Activated T-helper 1 cell treated with Interleukin-2 at 50 U/mL for 16 hours (primary cell): Measurements from ENCODE around the gene NCAM1.

Experiments
- DNase-seq: peaks from one replicate; pipeline ENCODE4 v3.0.0-alpha.2; 2020; ENCODE audit warnings: low read depth

Gene NCAM1

GRCh38 chr11:113133071-113133470 is 171.9 kb downstream of the NCAM1 start:
- no peak for DNase-seq

DNA sequence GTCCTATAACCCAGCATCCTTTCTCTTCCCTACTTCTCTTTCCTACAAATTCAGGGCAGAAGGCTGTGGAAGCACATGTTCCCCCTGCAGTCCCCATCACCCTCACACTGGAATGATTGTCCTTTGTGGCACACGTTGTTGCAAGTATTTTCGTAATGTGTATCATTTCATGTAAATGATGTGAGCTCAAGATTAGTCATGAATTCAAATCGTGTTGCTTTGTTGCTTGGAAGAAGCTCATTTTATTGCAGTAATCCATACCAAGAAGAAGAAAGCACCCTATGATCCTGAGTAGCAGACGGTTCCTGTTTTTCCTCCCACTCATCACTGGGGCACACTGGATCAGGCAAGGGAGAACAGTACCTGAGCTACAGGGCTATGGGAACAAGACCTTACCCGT is 173.4 kb downstream of the NCAM1 start:
- DNase-seq, result no peak

DNA sequence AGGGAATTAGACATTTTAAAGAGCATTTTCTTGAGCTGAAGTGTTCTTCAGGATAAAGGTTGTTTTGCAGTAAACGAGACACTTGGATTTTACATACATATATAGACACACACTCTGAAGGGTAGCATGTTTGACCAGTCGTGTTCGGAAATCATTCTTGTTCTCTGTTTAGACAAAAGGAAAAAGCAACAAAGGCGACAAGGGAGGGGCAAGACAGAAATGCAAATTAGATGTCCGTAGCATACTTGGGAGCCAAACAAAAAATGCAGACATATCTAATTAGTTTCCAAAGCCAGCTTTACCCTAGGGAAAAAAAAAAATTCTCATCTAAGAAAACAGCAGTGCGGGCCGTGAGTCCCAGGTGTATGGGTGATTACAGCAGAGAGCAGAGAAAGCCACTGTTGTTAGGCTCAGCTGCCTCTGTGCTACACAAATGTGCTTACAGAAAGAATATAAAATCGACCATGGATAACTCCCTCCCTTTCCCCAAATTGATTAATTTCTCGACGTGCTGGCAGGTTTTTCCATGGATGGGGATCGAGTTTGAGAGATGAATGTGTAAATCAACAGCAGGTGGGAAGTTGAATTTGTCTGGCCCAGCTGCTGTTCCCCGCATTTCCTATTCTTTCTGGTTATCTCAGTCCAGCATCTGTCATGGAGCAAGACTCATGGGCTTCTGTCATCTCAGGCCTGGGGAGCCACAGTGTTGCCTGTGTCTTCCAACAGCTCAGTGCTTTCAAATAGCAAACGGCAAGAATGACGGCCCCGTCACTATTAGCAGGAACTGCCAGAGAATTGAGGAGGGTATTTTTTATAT is 176.7 kb downstream of the NCAM1 start:
- no peak for DNase-seq

- DNase-seq, result no peak
These were observed 177.5 kb downstream of the NCAM1 start for GRCh38 chr11:113138731-113139130.

DNA sequence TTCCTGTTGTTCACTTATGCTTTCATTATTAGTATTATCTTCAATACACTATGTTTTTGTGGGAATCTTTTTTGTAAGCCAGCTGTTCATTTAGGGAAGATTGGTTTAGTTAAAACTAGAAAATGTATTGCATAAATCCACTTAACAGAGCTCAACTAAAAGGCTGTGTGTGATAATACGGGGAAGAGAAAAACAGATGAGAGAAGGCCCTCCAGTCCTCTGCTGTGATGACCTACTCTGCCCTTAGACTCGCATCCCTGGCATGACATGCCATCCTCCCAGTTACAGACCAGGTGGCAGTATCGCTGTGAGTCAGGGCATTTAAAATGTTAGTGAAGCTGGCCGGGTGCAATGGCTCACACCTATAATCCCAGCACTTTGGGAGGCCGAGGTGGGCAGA is 179.8 kb downstream of the NCAM1 start:
- no peak for DNase-seq

DNA sequence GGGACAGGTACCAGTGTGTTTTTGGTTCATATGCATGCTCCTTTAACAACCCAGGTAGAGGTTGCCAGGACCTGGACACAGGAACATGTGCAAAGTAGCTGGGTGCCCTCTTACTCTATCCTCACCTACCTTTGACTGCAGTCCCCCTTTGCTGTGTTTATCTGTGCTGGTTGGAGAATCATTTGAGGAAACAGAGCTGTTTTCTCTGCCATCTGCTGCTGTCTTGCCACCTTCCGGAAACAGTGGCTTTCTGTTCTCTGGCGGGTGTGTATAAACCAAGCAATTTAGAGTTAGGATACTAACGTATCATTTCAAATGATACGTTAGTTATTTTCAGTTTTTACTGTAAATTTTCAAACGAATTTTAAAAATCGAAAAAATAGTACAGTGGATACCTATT is 181.3 kb downstream of the NCAM1 start:
- no peak for DNase-seq

DNA sequence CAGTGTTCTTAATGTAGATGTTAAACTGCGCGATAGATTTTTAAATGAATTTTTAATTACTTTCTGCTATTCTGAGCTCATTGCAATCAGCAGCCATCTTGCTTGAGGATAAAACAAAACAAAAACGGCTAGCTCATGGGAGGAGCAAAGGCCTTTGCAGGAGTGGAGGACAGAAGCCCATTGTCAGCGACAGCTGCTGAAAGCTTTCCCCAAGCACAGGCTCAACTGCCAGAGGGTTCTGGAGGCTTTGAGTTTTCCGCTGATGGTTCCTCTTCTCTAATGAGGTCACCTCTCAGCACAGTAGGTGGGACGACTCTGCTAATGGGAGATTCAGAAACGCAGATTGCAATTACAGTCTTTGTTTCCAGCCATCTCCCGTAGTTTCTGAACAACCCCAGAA is 186.0 kb downstream of the NCAM1 start:
- DNase-seq, result no peak

DNA sequence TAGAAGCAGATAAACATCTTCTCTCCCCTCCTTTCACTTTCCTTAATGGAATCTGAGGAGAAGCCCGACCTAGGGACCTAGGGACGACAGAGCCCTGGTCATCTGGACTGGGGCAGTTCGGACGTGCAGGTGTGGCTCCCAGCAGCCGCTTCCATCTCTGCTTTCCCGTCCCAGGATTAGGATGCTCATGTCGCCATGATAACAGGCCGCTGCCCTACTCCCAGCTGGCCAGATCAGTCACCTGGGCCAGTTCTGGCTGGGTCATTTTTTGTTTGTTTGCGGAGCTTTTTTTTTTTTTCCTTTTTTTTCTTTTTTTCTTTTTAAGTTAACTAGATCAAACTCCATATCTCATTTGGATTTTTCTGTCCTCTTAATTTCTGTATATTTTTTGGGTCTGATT is 186.9 kb downstream of the NCAM1 start:
- DNase-seq, result no peak

DNA sequence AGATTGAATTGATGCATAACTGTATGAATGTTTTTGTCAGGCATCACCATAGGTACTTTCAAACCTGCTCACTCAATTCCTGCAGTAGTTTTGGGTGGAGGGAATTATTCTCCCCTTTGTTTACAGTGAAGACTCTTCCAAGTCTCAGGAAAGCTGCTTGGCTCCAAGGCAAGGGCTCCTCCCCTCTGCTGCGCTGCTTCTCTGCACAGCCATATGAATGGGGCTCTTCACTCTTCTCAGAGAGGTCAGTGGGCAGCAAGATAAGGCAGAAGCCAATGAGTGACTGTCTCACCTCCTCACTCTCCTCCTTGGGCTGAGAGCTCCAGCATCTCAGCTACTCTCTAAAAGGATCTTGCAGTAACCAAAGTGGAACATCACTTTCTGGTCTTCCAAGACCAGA is 187.4 kb downstream of the NCAM1 start:
- DNase-seq, result no peak

DNA sequence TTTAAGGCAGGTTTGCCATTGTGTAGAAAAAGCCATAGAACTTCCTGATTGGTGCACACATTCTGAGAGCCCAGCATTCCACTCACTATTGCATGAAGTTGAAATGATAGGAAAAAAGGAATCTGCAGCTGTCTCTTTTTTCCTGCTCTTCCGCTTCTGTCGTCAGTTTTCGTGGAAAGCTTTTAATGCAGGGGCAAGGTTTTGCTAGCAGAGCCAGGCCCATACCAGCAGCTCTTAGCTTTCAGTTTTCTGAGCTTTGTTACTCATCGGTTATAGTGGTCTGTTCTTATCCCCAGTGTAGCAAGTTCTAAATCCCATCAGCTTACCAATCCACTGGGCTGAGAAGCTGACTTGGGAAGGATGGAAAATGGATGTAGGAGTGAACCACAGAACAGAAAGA is 190.3 kb downstream of the NCAM1 start:
- DNase-seq, result no peak

DNA sequence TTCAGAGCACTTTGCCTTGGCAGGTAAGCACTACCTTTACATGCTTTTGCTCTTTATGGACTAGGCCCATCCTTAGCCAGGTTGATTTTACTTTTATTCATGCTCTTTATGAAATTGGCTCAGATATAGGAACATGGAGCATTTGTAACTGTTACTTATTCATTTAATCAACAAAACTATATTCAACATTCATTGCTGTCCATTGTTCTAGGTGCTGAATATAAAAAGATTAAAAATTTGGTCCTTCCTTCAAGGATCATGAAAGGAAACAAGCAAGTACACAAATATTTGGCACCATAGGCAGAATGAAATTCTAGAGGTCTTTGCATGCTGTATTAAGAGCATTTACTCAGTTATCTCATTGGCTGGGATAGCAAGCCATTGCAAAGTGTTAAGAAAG is 191.3 kb downstream of the NCAM1 start:
- DNase-seq, result no peak

DNA sequence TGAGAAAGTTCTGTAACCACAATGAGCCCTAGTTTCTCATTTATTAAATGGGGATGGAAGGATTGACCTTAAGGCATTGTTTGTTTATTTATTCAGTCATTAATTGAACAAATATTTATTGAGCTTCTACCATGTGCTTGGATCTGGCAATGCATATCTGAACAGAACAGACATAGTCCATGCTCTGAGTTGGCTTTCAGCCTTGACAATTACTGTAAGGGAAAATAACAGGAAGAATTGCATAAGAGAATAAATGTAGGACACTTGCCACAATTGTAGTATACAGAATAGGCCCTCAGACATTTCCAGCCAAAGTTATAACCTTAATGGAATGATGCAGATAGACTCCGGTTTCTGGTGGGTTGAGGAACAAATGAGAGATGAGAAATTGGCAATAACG is 192.6 kb downstream of the NCAM1 start:
- no peak for DNase-seq

GRCh38 chr11:113159988-113160807 is 199.0 kb downstream of the NCAM1 start:
- no peak for DNase-seq

DNA sequence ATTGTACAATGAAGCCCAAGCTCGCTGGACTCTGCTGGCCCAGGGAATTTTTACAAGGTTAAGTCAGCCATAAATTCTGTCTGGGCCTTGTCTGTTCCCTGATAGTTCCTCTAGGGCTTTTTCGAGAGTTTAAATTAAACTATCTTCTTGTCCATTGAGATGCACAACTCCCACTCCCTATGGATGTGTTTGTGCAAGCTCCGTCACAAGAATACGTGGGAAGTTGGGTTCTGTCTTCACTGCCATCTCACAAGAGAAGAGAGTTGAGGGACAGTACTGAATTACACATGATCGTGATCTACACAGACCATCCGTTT is 199.5 kb downstream of the NCAM1 start:
- no peak for DNase-seq

GRCh38 chr11:113161711-113162591 is 200.7 kb downstream of the NCAM1 start:
- DNase-seq, result no peak

- DNase-seq, result no peak
These were observed 201.4 kb downstream of the NCAM1 start for GRCh38 chr11:113162592-113162962.

DNA sequence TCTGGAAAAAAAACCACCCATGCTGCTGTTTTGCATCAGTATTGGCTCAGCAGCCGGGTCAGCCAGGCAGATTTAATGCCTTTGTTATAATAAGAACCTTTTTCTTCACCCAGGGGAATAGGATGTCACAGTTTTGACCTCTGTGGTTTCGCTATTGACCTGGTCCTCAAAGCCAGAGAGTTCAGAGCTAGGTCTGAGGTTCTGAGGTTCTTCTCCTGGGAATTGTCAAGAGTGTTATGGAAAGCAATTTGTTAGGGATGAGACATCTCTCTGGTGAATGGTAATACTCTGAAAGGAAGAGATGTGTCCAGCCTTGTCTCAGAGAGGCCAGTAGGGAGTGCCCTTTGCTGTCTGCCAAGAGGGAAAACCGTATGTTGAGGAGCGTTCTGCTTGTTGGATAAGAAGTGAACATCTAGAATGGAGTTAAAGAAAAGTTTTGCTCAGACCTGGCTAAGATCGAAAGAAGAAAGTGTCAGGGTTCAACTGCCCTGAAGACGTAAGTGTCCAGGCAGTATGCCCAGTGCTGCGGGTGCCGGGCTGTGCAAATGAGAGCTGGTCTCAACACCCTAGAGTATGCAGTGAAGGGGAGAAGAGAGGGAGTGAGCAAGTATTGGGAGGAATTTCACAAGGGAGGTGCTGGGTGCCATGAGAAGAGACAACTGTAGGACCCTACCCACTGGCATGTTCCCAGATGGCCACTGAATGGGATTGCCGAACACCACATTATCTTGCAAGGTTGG is 202.2 kb downstream of the NCAM1 start:
- DNase-seq, result no peak

DNA sequence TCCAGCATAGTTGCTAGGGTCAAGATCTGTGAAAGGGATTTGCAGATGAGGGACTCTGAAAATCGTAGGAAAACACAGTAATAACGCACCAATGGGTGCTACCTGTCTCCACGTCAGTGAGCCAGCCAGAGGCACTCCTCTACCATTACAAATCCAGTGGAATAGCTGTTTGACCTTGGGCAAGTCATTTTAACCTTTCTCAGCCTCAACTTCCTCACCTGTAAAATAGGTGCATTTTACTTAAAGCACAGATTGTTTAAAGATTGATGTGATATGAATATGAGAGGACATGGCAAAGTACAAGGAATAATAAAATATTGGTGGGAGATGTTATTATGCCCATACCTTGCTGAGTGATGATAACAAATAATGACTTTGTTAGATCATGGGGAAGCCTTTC is 205.1 kb downstream of the NCAM1 start:
- no peak for DNase-seq

DNA sequence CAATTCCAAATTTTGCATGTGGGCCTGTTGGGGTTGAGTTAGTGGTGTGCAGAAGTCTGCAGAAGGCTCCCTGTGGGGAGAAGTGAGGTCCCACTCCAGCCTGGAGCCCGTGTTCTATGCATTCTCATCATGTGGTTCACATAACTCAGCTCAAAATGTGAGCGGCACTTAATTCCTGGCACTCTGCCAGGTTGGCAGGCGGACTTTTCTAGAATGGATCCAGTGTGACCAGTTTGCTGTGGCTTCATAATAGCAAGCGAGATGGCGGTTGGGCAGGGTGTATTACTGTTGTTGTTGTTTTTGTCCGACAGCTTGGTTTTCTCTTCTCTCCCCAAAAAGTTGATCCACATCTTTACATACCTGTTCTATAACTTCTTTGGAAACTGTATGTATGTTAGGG is 206.4 kb downstream of the NCAM1 start:
- no peak for DNase-seq

- DNase-seq, result no peak
These were observed 207.4 kb downstream of the NCAM1 start for GRCh38 chr11:113168354-113169342.
